Astrocyte of the cerebellum (primary cell): Measurements from ENCODE around the gene SENP8.
"Not testable (repeated sequence)": the region's sequence is repeated elsewhere in the genome, so short reads cannot be mapped to it uniquely, and the experiment has no call there.

Experiments
- DNase-seq: peaks from one replicate; pipeline ENCODE4 v3.0.0-alpha.2; 2011; ENCODE audit warnings: low read depth
- H3K4me3 ChIP-seq: 2 replicates; pipeline ENCODE4 v1.5.1; 2011; ENCODE audit warnings: mild to moderate bottlenecking, low read depth, low read length, moderate library complexity
- CTCF ChIP-seq: IDR thresholded peaks from 2 replicates; pipeline ENCODE4 v1.5.1; 2012; ENCODE audit warnings: low read length, low read depth, moderate library complexity, mild to moderate bottlenecking; ENCODE audit errors: missing control alignments
- in situ Hi-C: cut with HindIII; loops from 2 replicates; pipeline ENCODE4 v1.10.0; 2017; ENCODE audit warnings: low sequenced_read_pairs

The SENP8 gene

GRCh38 chr15:72118017-72118978 lies at the start of gene SENP8, which contains the start of gene MYO9A:
SENP8 (plus strand) TSS chr15:72118403; CDS start chr15:72139624, 21,221 bp downstream.
MYO9A (minus strand) TSS chr15:72118150; CDS start chr15:72046563, 71,587 bp downstream.
- no peak for TF ChIP-seq CTCF
- in situ Hi-C loops: no loop called here
- peak within 1 kb of the TSS; percentile 75 for H3K4me3 ChIP-seq
- DNase-seq: peak; percentile 97

- no peak for DNase-seq
- in situ Hi-C loops: no loop called here
- no peak overlapping the region for H3K4me3 ChIP-seq
- TF ChIP-seq CTCF: no peak
Measured at GRCh38 chr15:72068856-72069255, 49.3 kb upstream of the SENP8 start.

- no peak overlapping the region for H3K4me3 ChIP-seq
- no peak for TF ChIP-seq CTCF
- in situ Hi-C loops: no loop called here
- DNase-seq: no peak
Measured at GRCh38 chr15:72070817-72071447, 47.3 kb upstream of the SENP8 start.

- in situ Hi-C loops, DNase-seq, H3K4me3 ChIP-seq: not testable (repeated sequence)
Measured at GRCh38 chr15:72071448-72071825, 46.8 kb upstream of the SENP8 start.

GRCh38 chr15:72074335-72075060 lies 43.7 kb upstream of the SENP8 start:
- in situ Hi-C loops: no loop called here
- no peak overlapping the region for H3K4me3 ChIP-seq
- TF ChIP-seq CTCF: no peak
- no peak for DNase-seq

- DNase-seq: no peak
- TF ChIP-seq CTCF: no peak
- in situ Hi-C loops: no loop called here
- no peak overlapping the region for H3K4me3 ChIP-seq
Measured at GRCh38 chr15:72077950-72078349, 40.3 kb upstream of the SENP8 start.
